ENCODE results near the gene TNFAIP8L3.
"Not testable (repeated sequence)": the region's sequence is repeated elsewhere in the genome, so short reads cannot be mapped to it uniquely, and the experiment has no call there.

The TNFAIP8L3 gene

GRCh38 chr15:51094606-51095569 is at the start of gene TNFAIP8L3:
TSS of gene TNFAIP8L3 (minus strand) at chr15:51094906. CDS start at chr15:51094595, 311 bp downstream.
- no peak for DNase-seq (ENCODE audit: low read depth in 2 of 2)

- DNase-seq (ENCODE audit: low read depth in 2 of 2), result no peak
Observed at GRCh38 chr15:51144021-51144532, 49.4 kb upstream of the TNFAIP8L3 start.

- DNase-seq (ENCODE audit: low read depth in 2 of 2), result not testable (repeated sequence)
Observed at GRCh38 chr15:51140347-51140746, 45.6 kb upstream of the TNFAIP8L3 start.

- no peak for DNase-seq (ENCODE audit: low read depth in 2 of 2)
Observed at GRCh38 chr15:51139091-51139490, 44.4 kb upstream of the TNFAIP8L3 start.

DNA sequence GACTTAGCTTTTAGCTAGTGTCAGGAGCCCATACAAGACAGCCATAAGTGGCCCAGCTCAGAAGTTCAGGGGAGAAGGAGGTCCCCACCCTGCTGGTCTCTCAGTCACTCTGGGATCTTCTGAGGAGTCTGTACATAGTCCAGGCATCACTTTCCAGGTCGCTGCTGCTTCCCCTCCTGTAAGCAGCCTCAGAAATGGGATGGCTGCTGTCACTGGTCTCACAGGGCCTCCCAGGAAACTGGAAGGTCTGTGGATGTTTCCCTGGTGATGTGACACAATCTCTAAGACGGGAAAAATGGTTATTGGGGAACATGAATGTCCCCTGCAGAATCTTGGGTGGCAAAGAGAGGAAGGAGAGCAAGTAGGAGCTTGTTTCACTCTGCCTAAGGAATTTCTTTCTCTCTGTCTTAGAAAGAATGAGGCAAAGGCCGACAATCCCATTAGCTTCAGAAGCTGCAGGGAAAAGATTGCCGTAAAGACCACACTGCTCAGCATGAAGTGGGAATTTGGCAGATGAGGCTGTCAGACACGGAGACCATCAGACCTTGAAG is 43.2 kb upstream of the TNFAIP8L3 start:
- no peak for DNase-seq (ENCODE audit: low read depth in 2 of 2)

DNA sequence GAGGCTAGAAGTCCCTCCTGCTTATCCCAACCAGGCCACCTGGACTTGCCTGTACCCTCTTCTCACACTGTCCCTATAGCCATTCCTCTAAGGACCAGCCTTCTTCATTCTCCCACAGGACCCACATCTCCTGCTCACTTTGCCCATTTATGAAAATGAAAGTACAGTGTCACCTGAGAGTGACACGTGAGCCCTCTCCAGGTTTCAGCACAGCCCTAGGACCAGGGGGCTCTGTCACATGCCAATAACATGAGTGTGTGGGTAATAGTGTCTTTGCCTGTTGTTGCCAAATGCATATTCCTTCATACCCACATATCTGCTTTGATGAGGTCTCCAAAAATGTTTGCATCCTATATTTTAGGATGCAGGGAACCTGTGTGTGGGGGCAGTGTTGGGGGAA is 42.3 kb upstream of the TNFAIP8L3 start:
- no peak for DNase-seq (ENCODE audit: low read depth in 2 of 2)

- no peak for DNase-seq (ENCODE audit: low read depth in 2 of 2)
Observed at GRCh38 chr15:51135276-51135675, 40.6 kb upstream of the TNFAIP8L3 start.

GRCh38 chr15:51134416-51135199 is 39.9 kb upstream of the TNFAIP8L3 start:
- DNase-seq (ENCODE audit: low read depth in 2 of 2), result no peak

DNA sequence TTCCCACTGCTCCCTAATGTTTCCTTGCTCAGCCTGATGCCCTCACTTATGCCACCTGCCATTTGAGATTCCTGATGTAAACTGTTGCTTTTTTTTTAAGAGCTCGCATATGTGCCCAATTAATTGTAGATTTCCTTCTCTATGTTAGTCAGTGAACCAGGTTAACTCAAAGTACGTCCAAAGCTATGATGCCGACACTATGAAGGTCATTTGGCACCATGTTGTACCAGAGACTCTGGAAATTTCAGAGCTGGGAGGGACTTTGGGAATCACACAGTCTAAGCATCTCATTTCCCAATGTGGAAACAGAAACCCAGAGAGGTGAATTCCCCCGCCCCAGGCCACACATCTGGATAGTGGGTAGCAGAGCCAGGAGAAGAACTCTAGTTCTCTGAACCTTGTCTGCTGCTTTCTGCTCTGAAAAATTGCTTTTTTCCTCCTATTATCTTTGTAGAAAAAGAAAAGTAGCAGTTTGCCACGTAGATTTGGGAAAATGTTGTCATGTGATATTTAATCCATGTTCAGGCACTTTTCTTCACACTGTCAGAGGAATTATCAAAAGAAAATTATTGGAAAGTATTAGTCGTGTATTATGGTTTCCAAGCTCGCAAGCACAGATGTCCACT is 38.5 kb upstream of the TNFAIP8L3 start:
- DNase-seq (ENCODE audit: low read depth in 2 of 2), result no peak

DNA sequence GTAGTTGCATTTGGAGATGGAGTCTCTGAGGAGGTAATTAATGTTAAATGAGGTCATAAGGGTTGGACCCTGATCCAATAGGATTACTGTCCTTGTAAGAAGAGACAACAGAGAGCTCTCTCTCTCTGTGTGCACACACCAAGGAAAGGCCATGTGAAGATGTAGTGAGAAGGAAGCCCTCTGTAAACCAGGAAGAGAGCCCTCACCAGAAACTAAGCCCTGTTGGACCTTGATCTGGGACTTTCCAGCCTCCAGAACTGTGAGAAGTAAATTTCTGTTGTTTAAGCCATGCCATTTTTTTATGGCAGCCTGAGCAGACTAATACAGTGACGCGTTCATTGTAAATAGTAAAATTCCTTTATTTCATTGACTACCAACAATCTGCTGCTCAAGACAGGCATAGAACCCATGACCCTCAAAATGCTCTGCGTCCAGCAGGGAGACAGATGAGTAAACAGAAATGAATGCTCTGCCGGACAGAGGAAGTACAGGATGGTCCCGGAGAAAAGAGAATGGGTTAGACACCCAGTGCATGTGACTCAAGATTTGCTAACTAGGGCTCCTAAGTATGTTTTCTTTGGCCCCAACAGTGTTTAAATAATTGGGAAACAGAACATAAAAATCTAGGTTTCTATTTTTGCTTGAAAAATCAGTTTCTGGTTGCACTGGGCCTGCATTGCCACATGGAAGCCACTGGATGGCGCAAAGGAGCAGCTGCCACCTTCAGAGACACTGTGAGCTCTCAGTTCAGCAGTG is 37.9 kb upstream of the TNFAIP8L3 start:
- DNase-seq (ENCODE audit: low read depth in 2 of 2), result no peak

DNA sequence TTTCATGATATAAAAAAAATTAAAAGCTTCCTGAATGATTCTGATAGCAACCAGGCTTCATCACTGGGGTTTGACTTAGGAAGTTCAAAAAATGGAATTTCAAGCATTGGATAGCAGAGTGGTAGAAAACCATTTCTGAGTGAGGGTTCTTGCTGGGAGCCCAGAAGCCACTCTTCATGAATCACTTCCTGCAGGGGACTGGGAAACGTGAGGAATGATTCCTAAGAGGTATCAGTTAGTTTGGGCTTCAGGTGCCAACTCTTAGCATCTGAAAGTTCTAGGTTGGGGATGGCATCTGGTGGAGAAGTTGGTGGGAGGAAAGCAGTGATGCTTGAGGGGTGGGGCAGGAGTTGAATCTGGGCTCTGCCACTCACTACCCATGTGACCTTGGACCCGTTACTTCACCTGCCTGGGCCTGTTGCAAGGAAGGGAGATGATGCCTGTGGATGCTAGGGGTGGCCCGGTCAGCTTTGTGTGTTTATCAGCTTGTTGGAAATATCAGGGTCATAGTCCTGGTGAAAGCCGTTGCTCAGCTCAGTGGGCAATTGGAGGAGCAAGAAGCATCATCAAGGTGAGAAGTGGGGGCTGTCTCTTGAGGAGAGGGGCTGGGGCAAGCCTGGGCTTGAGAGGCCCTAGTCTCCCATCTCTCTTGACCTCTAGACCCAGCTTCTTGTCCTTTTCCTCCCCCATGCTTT is 37.0 kb upstream of the TNFAIP8L3 start:
- no peak for DNase-seq (ENCODE audit: low read depth in 2 of 2)

DNA sequence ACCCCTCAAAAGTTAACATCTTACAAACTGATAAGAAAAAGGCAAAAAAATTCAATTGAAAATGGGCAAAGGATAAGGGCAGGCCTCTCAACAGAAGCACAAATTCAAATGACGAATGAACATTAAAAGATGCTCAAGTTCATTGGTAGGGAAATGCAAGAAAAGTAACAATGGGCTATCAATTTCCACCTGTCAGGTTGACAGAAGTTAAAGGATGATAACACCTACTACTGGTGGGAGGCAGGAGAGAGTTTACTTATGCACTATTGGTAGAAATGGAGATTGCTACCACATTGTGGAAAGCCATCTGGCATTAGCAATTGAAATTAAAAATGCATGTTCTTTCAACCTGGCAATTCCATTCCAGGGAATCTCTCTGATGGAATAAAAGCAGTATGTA is 35.6 kb upstream of the TNFAIP8L3 start:
- no peak for DNase-seq (ENCODE audit: low read depth in 2 of 2)

GRCh38 chr15:51129535-51130188 is 35.0 kb upstream of the TNFAIP8L3 start:
- no peak for DNase-seq (ENCODE audit: low read depth in 2 of 2)

- DNase-seq (ENCODE audit: low read depth in 2 of 2), result no peak
Observed at GRCh38 chr15:51128701-51129100, 34.0 kb upstream of the TNFAIP8L3 start.

DNA sequence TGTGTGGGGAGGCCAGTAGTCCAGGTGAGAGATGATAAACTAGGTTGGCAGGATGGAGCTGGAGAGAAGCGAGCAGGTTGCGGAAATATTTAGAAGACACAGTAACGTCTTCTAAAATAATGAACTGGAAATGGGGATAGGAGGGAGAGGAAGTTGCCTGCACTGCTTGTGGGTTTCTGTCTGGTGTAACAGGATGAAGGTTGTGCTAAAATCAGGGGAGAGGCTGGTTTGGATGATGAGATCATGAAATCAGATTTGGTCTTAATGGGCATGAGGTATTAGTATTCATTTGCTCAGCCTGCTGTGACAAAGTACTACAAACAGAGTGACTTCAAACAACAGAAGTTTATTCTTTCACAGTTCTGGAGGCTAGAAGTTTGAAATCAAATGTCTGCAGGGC is 32.1 kb upstream of the TNFAIP8L3 start:
- no peak for DNase-seq (ENCODE audit: low read depth in 2 of 2)

GRCh38 chr15:51123002-51123401 is 28.3 kb upstream of the TNFAIP8L3 start:
- DNase-seq (ENCODE audit: low read depth in 2 of 2), result not testable (repeated sequence)

DNA sequence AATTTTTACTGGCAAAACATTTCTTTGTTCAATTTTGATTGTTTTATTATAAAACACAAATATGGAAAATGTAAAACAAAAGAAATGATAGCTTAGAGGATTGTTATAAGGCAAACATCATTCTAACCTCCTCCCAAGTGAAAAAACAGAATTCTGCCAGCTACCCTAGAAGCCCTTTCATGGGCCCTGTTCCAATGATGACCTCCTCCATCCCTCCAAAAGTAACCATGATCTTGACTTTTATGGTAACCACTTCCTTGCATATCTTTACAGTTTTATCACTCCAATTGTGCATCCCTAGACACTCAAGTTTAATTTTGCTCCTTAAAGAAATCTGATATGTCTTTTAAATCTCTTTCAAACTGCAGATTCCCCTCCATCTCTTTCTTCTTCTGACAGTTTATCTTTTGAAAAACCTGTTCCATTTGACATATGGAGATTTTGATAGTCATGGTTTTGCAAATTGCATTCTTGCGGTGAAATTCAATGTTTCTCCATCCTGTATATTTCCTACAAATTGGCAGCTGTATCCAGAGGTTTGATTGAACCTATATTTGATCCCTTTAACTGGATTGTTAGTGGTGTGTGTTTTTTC is 27.0 kb upstream of the TNFAIP8L3 start:
- no peak for DNase-seq (ENCODE audit: low read depth in 2 of 2)

DNA sequence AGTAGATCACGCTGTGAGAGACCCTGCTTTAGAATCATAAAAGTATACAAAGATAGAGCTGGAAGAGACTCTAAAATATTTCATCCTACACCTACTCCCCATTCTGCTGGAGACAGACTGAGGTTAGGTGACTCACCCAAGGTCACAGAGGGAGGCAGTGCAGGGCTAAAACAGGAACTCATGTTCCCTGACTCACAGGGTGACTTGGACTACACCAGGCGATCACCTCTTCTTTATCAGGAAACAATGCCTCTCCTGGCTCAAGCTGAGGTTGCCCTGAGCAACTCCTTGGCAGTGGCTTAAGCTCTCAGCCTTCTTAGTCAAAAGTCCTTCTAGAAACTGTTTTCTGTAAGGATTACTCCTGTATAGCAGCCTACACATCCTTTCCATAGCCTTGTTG is 26.4 kb upstream of the TNFAIP8L3 start:
- peak in 1 of 2 donors; percentile 4 for DNase-seq (ENCODE audit: low read depth in 2 of 2)

GRCh38 chr15:51119120-51119519 is 24.4 kb upstream of the TNFAIP8L3 start:
- DNase-seq (ENCODE audit: low read depth in 2 of 2), result no peak
